IMR-90 (cell line): Measurements from ENCODE around the gene KDM4B.

Experiments used
- BHLHE40 ChIP-seq: fragments of 150-350 bp; IDR thresholded peaks from 2 replicates; pipeline ENCODE4 v1.6.1; 2016; ENCODE audit warnings: mild to moderate bottlenecking, low read depth, low read length
- CEBPB ChIP-seq: IDR thresholded peaks from 2 replicates; pipeline ENCODE4 v1.6.1; 2012; ENCODE audit warnings: low read depth, low read length, improper control_type of control experiment
- FOS ChIP-seq: fragments of 150-350 bp; IDR thresholded peaks from 2 replicates; pipeline ENCODE4 v1.6.1; 2016; ENCODE audit warnings: low read depth, low read length
- MAZ ChIP-seq: IDR thresholded peaks from 2 replicates; pipeline ENCODE4 v1.6.1; 2012; ENCODE audit warnings: low read depth, mild to moderate bottlenecking, low read length, improper control_type of control experiment, moderate library complexity, borderline replicate concordance
- NFE2L2 ChIP-seq: fragments of 150-350 bp; IDR thresholded peaks from 2 replicates; pipeline ENCODE4 v1.6.1; 2016; ENCODE audit warnings: low read depth, mild to moderate bottlenecking, low read length
- POLR2A ChIP-seq: IDR thresholded peaks from 2 replicates; pipeline ENCODE4 v1.6.1; 2012; ENCODE audit warnings: mild to moderate bottlenecking, low read depth, low read length
- RAD21 ChIP-seq: IDR thresholded peaks from 2 replicates; pipeline ENCODE4 v1.6.1; 2012; ENCODE audit warnings: low read length, improper control_type of control experiment
- RCOR1 ChIP-seq: IDR thresholded peaks from 2 replicates; pipeline ENCODE4 v1.6.1; 2012; ENCODE audit warnings: mild to moderate bottlenecking, low read length, improper control_type of control experiment; ENCODE audit not compliant: insufficient replicate concordance
- RFX5 ChIP-seq: IDR thresholded peaks from 2 replicates; pipeline ENCODE4 v1.8.0; 2012; ENCODE audit warnings: low read depth, mild to moderate bottlenecking, low read length, moderate library complexity
- SMC3 ChIP-seq: fragments of 150-350 bp; IDR thresholded peaks from 2 replicates; pipeline ENCODE4 v1.6.1; 2016; ENCODE audit warnings: low read depth, mild to moderate bottlenecking, antibody characterized with exemption, low read length, moderate library complexity
- TF ChIP-seq, protein P1 (sequence below): conservative IDR thresholded peaks from 2 replicates; pipeline ENCODE4 v1.5.1; 2012; ENCODE audit warnings: mild to moderate bottlenecking, low read depth, low read length, improper control_type of control experiment
- TF ChIP-seq, protein P2 (sequence below): fragments of 150-350 bp; IDR thresholded peaks from 2 replicates; pipeline ENCODE4 v1.6.1; 2016; ENCODE audit warnings: low read depth, mild to moderate bottlenecking, low read length, moderate library complexity, borderline replicate concordance

DNA sequence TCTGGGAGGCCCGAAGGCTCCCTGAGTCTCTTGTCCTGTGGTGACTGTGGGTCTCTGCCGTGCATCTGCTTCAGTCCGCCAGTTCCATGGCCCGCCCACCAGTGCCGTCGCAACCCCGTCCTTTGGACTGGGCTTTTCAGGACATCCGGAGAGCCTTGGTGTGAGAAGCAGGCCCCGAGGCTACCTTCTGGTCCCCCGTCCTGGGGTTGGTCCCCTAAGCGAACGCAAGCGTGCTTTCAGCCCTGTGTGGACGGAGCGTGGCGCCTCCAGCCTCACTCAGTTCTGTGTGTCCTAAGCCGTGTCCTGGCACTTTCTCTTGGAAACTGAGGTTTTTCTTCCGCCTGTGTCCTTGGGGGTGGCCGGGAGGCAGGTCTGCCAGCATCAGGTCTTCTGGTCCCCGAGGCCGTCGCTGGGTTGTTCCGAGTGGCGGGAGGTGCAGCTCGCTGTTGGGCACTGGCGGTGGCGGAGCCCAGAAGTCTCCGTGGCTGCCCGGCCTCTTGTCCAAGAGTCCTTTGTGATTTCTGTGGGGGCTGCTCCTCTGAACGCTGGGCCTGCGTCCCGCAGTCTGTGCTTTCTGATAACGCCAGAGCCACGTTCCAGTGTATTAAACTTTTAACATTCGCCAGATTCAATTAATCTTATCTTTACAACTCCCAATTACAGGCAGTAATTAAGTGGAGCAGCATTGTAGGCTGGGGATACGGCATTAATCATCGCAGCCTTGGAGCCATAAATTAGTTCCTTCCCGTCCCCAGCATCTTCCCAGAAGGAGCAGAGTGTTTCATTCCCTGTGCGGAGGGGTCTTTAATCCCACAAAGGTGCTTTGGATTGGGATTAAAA is 99.5 kb downstream of the KDM4B start:
- TF ChIP-seq, protein P1, sequence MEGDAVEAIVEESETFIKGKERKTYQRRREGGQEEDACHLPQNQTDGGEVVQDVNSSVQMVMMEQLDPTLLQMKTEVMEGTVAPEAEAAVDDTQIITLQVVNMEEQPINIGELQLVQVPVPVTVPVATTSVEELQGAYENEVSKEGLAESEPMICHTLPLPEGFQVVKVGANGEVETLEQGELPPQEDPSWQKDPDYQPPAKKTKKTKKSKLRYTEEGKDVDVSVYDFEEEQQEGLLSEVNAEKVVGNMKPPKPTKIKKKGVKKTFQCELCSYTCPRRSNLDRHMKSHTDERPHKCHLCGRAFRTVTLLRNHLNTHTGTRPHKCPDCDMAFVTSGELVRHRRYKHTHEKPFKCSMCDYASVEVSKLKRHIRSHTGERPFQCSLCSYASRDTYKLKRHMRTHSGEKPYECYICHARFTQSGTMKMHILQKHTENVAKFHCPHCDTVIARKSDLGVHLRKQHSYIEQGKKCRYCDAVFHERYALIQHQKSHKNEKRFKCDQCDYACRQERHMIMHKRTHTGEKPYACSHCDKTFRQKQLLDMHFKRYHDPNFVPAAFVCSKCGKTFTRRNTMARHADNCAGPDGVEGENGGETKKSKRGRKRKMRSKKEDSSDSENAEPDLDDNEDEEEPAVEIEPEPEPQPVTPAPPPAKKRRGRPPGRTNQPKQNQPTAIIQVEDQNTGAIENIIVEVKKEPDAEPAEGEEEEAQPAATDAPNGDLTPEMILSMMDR = no peak
- TF ChIP-seq FOS (no peak), RFX5 (no peak), POLR2A (no peak), NFE2L2 (no peak), RAD21 (no peak), SMC3 (no peak), MAZ (no peak), RCOR1 (no peak), BHLHE40 (no peak), CEBPB (no peak)
- TF ChIP-seq, protein P2, sequence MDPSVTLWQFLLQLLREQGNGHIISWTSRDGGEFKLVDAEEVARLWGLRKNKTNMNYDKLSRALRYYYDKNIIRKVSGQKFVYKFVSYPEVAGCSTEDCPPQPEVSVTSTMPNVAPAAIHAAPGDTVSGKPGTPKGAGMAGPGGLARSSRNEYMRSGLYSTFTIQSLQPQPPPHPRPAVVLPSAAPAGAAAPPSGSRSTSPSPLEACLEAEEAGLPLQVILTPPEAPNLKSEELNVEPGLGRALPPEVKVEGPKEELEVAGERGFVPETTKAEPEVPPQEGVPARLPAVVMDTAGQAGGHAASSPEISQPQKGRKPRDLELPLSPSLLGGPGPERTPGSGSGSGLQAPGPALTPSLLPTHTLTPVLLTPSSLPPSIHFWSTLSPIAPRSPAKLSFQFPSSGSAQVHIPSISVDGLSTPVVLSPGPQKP = no peak
